ENCODE results near the gene CLCN3. TPM values are rescaled to one million over a fixed set of nuclear protein-coding genes. Genes with fewer than 3 reads are reported as not detected.

The CLCN3 gene
- total and polyA plus RNA-seq, 9 of the 15 experiments (the other 6 are each of a cell fraction or from before 2014, with no cell fraction given): 12.7 to 60.6 (median 38.5) TPM

DNA sequence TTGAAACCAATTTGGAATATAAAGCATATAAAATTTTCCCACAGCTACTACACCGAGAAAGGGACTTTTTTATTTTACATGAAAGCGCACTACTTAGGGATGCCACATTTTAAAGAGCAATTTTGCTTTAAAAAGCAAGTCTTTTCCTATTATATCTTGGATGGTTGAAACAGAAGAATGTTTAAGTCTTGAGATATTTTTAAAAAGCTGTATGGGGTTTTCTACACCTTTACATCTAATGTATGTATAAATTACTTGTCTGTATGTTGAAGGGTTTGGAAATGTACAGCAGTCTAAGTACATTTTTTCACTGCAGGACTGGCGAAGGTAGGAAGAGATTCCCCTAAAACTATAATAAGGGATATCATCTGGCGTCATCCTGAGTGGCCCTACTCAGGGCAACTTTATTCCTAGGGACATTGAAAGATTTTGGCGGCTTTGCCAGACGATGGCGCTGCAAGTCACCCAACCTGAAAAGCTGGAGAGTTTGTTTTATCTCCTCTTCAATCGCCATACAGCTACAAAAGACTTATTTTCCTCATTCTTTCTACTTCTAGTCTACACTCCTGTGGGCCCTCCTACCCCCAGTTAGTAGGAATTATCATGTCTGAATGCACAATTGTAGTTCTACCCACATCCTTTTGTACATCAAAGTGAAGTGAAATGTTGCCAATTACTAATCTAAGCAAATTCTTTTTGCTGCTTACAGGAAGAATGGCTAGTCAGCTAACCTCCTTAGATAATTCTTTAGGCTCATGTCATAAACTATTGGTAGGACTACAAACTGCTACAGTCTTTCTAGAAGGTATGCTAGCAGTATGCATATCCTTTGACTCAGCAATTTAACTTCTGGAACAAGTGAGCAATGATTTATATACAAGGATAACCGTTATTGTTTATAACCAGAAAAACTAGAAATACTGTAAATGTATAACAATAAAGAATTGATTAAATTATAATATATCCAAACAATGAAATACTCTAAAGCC is 7.2 kb upstream of the CLCN3 start (continued):
- TF ChIP-seq, protein P1, sequence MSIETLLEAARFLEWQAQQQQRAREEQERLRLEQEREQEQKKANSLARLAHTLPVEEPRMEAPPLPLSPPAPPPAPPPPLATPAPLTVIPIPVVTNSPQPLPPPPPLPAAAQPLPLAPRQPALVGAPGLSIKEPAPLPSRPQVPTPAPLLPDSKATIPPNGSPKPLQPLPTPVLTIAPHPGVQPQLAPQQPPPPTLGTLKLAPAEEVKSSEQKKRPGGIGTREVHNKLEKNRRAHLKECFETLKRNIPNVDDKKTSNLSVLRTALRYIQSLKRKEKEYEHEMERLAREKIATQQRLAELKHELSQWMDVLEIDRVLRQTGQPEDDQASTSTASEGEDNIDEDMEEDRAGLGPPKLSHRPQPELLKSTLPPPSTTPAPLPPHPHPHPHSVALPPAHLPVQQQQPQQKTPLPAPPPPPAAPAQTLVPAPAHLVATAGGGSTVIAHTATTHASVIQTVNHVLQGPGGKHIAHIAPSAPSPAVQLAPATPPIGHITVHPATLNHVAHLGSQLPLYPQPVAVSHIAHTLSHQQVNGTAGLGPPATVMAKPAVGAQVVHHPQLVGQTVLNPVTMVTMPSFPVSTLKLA (conservative IDR thresholded peaks at IDR 0.05): no peak
- no peak for TF ChIP-seq ZNF561 (CRISPR knock-in tag; conservative IDR thresholded peaks at IDR 0.05)
- TF ChIP-seq, protein P2, sequence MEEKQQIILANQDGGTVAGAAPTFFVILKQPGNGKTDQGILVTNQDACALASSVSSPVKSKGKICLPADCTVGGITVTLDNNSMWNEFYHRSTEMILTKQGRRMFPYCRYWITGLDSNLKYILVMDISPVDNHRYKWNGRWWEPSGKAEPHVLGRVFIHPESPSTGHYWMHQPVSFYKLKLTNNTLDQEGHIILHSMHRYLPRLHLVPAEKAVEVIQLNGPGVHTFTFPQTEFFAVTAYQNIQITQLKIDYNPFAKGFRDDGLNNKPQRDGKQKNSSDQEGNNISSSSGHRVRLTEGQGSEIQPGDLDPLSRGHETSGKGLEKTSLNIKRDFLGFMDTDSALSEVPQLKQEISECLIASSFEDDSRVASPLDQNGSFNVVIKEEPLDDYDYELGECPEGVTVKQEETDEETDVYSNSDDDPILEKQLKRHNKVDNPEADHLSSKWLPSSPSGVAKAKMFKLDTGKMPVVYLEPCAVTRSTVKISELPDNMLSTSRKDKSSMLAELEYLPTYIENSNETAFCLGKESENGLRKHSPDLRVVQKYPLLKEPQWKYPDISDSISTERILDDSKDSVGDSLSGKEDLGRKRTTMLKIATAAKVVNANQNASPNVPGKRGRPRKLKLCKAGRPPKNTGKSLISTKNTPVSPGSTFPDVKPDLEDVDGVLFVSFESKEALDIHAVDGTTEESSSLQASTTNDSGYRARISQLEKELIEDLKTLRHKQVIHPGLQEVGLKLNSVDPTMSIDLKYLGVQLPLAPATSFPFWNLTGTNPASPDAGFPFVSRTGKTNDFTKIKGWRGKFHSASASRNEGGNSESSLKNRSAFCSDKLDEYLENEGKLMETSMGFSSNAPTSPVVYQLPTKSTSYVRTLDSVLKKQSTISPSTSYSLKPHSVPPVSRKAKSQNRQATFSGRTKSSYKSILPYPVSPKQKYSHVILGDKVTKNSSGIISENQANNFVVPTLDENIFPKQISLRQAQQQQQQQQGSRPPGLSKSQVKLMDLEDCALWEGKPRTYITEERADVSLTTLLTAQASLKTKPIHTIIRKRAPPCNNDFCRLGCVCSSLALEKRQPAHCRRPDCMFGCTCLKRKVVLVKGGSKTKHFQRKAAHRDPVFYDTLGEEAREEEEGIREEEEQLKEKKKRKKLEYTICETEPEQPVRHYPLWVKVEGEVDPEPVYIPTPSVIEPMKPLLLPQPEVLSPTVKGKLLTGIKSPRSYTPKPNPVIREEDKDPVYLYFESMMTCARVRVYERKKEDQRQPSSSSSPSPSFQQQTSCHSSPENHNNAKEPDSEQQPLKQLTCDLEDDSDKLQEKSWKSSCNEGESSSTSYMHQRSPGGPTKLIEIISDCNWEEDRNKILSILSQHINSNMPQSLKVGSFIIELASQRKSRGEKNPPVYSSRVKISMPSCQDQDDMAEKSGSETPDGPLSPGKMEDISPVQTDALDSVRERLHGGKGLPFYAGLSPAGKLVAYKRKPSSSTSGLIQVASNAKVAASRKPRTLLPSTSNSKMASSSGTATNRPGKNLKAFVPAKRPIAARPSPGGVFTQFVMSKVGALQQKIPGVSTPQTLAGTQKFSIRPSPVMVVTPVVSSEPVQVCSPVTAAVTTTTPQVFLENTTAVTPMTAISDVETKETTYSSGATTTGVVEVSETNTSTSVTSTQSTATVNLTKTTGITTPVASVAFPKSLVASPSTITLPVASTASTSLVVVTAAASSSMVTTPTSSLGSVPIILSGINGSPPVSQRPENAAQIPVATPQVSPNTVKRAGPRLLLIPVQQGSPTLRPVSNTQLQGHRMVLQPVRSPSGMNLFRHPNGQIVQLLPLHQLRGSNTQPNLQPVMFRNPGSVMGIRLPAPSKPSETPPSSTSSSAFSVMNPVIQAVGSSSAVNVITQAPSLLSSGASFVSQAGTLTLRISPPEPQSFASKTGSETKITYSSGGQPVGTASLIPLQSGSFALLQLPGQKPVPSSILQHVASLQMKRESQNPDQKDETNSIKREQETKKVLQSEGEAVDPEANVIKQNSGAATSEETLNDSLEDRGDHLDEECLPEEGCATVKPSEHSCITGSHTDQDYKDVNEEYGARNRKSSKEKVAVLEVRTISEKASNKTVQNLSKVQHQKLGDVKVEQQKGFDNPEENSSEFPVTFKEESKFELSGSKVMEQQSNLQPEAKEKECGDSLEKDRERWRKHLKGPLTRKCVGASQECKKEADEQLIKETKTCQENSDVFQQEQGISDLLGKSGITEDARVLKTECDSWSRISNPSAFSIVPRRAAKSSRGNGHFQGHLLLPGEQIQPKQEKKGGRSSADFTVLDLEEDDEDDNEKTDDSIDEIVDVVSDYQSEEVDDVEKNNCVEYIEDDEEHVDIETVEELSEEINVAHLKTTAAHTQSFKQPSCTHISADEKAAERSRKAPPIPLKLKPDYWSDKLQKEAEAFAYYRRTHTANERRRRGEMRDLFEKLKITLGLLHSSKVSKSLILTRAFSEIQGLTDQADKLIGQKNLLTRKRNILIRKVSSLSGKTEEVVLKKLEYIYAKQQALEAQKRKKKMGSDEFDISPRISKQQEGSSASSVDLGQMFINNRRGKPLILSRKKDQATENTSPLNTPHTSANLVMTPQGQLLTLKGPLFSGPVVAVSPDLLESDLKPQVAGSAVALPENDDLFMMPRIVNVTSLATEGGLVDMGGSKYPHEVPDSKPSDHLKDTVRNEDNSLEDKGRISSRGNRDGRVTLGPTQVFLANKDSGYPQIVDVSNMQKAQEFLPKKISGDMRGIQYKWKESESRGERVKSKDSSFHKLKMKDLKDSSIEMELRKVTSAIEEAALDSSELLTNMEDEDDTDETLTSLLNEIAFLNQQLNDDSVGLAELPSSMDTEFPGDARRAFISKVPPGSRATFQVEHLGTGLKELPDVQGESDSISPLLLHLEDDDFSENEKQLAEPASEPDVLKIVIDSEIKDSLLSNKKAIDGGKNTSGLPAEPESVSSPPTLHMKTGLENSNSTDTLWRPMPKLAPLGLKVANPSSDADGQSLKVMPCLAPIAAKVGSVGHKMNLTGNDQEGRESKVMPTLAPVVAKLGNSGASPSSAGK (IDR thresholded peaks at IDR 0.05): no peak
- TF ChIP-seq, protein P3, sequence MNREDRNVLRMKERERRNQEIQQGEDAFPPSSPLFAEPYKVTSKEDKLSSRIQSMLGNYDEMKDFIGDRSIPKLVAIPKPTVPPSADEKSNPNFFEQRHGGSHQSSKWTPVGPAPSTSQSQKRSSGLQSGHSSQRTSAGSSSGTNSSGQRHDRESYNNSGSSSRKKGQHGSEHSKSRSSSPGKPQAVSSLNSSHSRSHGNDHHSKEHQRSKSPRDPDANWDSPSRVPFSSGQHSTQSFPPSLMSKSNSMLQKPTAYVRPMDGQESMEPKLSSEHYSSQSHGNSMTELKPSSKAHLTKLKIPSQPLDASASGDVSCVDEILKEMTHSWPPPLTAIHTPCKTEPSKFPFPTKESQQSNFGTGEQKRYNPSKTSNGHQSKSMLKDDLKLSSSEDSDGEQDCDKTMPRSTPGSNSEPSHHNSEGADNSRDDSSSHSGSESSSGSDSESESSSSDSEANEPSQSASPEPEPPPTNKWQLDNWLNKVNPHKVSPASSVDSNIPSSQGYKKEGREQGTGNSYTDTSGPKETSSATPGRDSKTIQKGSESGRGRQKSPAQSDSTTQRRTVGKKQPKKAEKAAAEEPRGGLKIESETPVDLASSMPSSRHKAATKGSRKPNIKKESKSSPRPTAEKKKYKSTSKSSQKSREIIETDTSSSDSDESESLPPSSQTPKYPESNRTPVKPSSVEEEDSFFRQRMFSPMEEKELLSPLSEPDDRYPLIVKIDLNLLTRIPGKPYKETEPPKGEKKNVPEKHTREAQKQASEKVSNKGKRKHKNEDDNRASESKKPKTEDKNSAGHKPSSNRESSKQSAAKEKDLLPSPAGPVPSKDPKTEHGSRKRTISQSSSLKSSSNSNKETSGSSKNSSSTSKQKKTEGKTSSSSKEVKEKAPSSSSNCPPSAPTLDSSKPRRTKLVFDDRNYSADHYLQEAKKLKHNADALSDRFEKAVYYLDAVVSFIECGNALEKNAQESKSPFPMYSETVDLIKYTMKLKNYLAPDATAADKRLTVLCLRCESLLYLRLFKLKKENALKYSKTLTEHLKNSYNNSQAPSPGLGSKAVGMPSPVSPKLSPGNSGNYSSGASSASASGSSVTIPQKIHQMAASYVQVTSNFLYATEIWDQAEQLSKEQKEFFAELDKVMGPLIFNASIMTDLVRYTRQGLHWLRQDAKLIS (CRISPR knock-in tag; IDR thresholded peaks at IDR 0.05): no peak
- no peak for TF ChIP-seq PHF8 (IDR thresholded peaks at IDR 0.05; ENCODE audit: borderline replicate concordance, low read length)

Measured in K562 (cell line).